Inferior parietal cortex (tissue), 1 donor: ENCODE measurements around the gene CYP4F3.
"Not testable (repeated sequence)": the region's sequence is repeated elsewhere in the genome, so short reads cannot be mapped to it uniquely, and the experiment has no call there.

Experiments
- DNase-seq: peaks from one replicate; pipeline ENCODE4 v3.0.0-alpha.2; 2016; ENCODE audit errors: extremely low spot score

CYP4F3 gene

GRCh38 chr19:15629003-15629880, 11.5 kb upstream of the CYP4F3 start:
- DNase-seq = peak; percentile 70

- DNase-seq = no peak
Observed at GRCh38 chr19:15631817-15632216, 8.9 kb upstream of the CYP4F3 start.

- no peak for DNase-seq
Observed at GRCh38 chr19:15633082-15633835, 7.4 kb upstream of the CYP4F3 start.

GRCh38 chr19:15634105-15634504, 6.6 kb upstream of the CYP4F3 start:
- DNase-seq = no peak

GRCh38 chr19:15635016-15635805, 5.5 kb upstream of the CYP4F3 start:
- no peak for DNase-seq

- peak; percentile 55 for DNase-seq
Observed at GRCh38 chr19:15636026-15636425, 4.7 kb upstream of the CYP4F3 start.

- DNase-seq = no peak
Observed at GRCh38 chr19:15639596-15639995, 1.1 kb upstream of the CYP4F3 start.

GRCh38 chr19:15640904-15641597, 354 bp downstream of the CYP4F3 start:
- no peak for DNase-seq

GRCh38 chr19:15641901-15642491, 1.3 kb downstream of the CYP4F3 start:
- DNase-seq = no peak

GRCh38 chr19:15642807-15643206, 2.1 kb downstream of the CYP4F3 start:
- DNase-seq = no peak

- DNase-seq = no peak
Observed at GRCh38 chr19:15643387-15643786, 2.7 kb downstream of the CYP4F3 start.

- DNase-seq = no peak
Observed at GRCh38 chr19:15644066-15644741, 3.5 kb downstream of the CYP4F3 start.

- no peak for DNase-seq
Observed at GRCh38 chr19:15644816-15645215, 4.1 kb downstream of the CYP4F3 start.

GRCh38 chr19:15649526-15649925, 8.8 kb downstream of the CYP4F3 start:
- DNase-seq = no peak

GRCh38 chr19:15650123-15650522, 9.4 kb downstream of the CYP4F3 start:
- not testable (repeated sequence) for DNase-seq

GRCh38 chr19:15651791-15652190, 11.1 kb downstream of the CYP4F3 start:
- DNase-seq = no peak

GRCh38 chr19:15652559-15653278, 12.0 kb downstream of the CYP4F3 start:
- DNase-seq = no peak

- DNase-seq = no peak
Observed at GRCh38 chr19:15656467-15656866, 15.8 kb downstream of the CYP4F3 start.

GRCh38 chr19:15663247-15663646, 22.6 kb downstream of the CYP4F3 start:
- DNase-seq = no peak

- no peak for DNase-seq
Observed at GRCh38 chr19:15666186-15666585, 25.5 kb downstream of the CYP4F3 start.
